BJ (cell line): ENCODE data around the gene TMEM217. TPM values are rescaled to one million over a fixed set of nuclear protein-coding genes. Genes with fewer than 3 reads are reported as not detected.

ENCODE experiments used
- CTCF ChIA-PET: fragments of 350-600 bp; formaldehyde crosslinking; extraction: SDS; loops from one replicate; lab custom pipeline; 2021; ENCODE audit warnings: antibody characterized with exemption, inconsistent platforms; lab: Yijun Ruan, JAX
- POLR2A ChIA-PET: fragments of 300-600 bp; sonication (Branson Sonifier 250); formaldehyde crosslinking; extraction: SDS; loops from one replicate; lab custom pipeline; 2021; ENCODE audit warnings: antibody characterized with exemption; lab: Charles Lee
- DNase-seq: peaks from one replicate; pipeline ENCODE4 v3.0.0-alpha.2; 2011; ENCODE audit warnings: low read depth
- H3K27me3 ChIP-seq: 2 replicates; pipeline ENCODE4 v1.6.0; 2011; ENCODE audit warnings: low read length; ENCODE audit not compliant: control insufficient read depth, insufficient read depth
- H3K36me3 ChIP-seq: 2 replicates; pipeline ENCODE4 v1.5.1; 2011; ENCODE audit warnings: low read length; ENCODE audit not compliant: control insufficient read depth, insufficient read depth
- H3K4me3 ChIP-seq: 2 replicates; pipeline ENCODE4 v1.5.1; 2011; ENCODE audit warnings: low read depth, mild to moderate bottlenecking, control low read depth, low read length
- polyA plus RNA-seq: library from polyadenylated mRNA; depleted of rRNA; stranded (reverse); fragments of >200 nt; gene quantifications from 2 replicates; pipeline ENCODE4 v1.2.3, GENCODE V29; 2011
- TF ChIP-seq, protein P1 (sequence below): IDR thresholded peaks from 2 replicates; pipeline ENCODE4 v1.5.1; 2011; ENCODE audit warnings: low read depth, mild to moderate bottlenecking, control low read depth, inconsistent platforms, low read length, moderate library complexity; ENCODE audit not compliant: insufficient read depth

The TMEM217 gene
- polyA plus RNA-seq, 1 experiment = 2.3 TPM

DNA sequence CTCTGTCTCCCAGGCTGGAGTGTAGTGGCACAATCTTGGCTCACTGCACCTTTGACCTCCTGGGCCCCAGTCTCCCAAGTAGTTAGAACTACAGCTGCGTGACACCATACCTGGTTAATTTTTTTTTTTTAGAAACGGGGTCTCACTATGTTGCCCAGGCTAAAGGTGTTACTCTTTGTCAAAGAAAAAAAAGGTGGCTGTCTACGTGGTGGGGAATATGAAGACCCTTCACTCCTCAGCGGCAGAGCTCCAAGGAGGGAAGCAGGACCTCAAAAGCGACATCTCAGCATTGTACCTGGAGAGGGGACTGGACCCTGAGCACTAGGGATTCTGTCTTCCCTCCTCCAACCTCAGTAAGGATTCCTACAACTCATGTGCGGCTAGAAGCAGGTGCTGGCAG is 16.8 kb downstream of the TMEM217 start:
- no peak overlapping the region for H3K4me3 ChIP-seq
- DNase-seq = no peak
- no peaks in the 10 kb centered on the region for H3K27me3 ChIP-seq
- ChIA-PET POLR2A (no interaction called here), CTCF (interaction anchor here (0.9 to 2.1 kb wide), 2 partner anchors 15 to 223 kb away, joined by 3 to 8 read pairs; no protein-coding TSS in a partner anchor)
- no peaks in the 10 kb centered on the region for H3K36me3 ChIP-seq
- TF ChIP-seq, protein P1, sequence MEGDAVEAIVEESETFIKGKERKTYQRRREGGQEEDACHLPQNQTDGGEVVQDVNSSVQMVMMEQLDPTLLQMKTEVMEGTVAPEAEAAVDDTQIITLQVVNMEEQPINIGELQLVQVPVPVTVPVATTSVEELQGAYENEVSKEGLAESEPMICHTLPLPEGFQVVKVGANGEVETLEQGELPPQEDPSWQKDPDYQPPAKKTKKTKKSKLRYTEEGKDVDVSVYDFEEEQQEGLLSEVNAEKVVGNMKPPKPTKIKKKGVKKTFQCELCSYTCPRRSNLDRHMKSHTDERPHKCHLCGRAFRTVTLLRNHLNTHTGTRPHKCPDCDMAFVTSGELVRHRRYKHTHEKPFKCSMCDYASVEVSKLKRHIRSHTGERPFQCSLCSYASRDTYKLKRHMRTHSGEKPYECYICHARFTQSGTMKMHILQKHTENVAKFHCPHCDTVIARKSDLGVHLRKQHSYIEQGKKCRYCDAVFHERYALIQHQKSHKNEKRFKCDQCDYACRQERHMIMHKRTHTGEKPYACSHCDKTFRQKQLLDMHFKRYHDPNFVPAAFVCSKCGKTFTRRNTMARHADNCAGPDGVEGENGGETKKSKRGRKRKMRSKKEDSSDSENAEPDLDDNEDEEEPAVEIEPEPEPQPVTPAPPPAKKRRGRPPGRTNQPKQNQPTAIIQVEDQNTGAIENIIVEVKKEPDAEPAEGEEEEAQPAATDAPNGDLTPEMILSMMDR = no peak

DNA sequence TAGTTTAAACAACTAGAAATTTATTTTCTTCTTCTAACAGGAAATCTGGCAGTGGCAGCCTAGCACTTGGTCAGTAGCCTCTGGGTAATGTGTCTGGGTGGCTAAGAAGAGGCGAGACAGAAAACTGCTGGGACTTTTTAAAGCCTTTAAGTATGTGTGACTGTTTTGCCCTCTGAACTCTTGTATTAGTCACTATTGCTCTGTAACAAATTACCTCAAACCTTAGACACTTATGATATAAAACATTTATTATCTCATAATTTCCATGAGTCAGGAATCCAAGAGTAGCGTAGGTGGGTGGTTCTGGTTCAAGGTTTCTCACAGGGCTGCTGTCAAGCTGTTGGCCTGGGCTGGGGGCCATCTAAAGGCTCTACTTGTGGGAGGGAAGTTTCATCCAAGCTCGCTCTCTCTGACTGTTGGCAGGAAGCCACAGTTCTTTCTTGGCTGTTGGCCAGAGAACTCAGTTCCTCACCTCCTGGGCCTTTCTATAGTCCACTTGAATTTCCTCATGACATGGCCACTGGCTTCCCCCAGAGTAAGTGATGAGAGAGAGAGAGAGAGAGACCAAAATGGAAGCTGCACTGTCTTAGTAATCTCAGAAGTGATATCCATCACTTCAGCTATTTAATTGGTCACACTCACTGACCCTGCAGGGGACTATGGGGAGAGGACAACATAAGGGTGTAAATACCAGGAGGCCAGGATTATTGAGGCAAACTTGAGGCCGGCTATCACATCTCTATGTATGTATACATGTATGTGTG is 17.8 kb downstream of the TMEM217 start:
- H3K36me3 ChIP-seq = no peaks in the 10 kb centered on the region
- no peak overlapping the region for H3K4me3 ChIP-seq
- CTCF ChIA-PET = interaction anchor here (1.2 to 1.4 kb wide), 2 partner anchors 30 to 211 kb away, joined by 3 to 5 read pairs; no protein-coding TSS in a partner anchor
- POLR2A ChIA-PET = interaction anchor here (0.6 to 0.7 kb wide), 2 partner anchors 21 to 354 kb away, joined by 3 read pairs; partner anchors contain the start of gene C6orf89
- TF ChIP-seq, protein P1 = no peak
- peak; percentile 97 for DNase-seq
- no peaks in the 10 kb centered on the region for H3K27me3 ChIP-seq

DNA sequence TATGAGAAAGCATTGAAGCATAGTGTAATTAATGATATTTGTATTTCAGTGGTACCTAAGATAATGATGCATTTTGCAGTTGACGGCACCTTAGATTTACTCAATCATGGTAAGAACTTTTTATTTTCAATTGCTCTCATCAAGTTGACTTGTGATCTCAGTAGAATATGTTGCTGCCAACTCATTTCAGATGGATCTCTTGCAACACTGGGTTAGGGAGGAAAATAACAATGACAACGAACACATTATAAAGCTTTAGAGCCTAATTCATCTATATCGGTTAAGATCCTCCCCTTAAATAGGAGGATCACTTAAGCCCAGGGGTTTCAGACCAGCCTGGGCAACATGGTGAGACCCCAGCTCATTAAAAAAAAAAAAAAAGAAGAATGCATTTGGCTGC is 18.4 kb downstream of the TMEM217 start:
- DNase-seq = no peak
- H3K27me3 ChIP-seq = no peaks in the 10 kb centered on the region
- CTCF ChIA-PET = interaction anchor here (1.2 to 1.4 kb wide), 2 partner anchors 29 to 210 kb away, joined by 3 to 5 read pairs; no protein-coding TSS in a partner anchor
- TF ChIP-seq, protein P1 = no peak
- H3K36me3 ChIP-seq = no peaks in the 10 kb centered on the region
- POLR2A ChIA-PET = no interaction called here
- no peak overlapping the region for H3K4me3 ChIP-seq

DNA sequence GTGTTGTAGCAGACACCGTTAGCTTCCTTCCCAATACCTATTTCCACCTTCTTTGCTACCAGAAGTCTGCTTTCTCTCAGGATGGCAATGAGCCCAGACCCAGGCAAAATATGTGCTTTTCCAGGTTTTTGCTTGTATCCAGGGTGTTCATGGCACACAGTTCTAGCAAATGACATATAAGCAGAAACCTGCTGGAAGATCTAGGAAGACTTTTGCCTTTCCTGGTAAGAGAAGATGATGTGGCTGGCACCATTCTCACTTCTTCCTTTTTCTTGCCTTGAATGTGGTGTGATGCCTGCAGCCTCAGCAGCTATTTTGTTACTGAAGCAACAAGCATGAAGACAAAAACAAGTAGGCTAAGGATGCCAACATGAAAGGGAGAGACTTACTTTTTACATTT is 19.6 kb downstream of the TMEM217 start:
- CTCF ChIA-PET = interaction anchor here (1.2 to 1.5 kb wide), 3 partner anchors 28 to 220 kb away, joined by 3 to 4 read pairs (median 4); no protein-coding TSS in a partner anchor
- H3K36me3 ChIP-seq = no peaks in the 10 kb centered on the region
- no peaks in the 10 kb centered on the region for H3K27me3 ChIP-seq
- no peak for DNase-seq
- TF ChIP-seq, protein P1 = no peak
- no peak overlapping the region for H3K4me3 ChIP-seq
- POLR2A ChIA-PET = no interaction called here

DNA sequence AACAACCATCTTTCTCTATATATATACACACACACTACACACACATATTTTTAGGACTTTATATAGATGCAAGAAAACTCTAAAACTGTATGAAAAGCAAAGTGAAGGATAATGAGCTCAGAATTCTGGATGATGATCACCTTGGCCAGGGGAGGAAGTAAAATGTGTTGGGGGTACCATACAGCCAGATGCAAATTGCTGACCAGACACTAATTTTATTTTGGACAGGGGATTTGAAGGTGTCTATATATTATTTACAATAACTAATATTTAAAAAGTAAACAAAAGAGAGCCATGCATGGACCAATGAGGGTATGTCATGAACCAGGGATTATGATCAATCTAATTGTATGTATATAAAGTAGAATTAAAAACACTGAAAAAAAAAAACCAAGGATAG is 20.2 kb downstream of the TMEM217 start:
- POLR2A ChIA-PET = no interaction called here
- H3K36me3 ChIP-seq = no peaks in the 10 kb centered on the region
- H3K4me3 ChIP-seq = no peak overlapping the region
- CTCF ChIA-PET = interaction anchor here (1.2 to 1.5 kb wide), 3 partner anchors 27 to 220 kb away, joined by 3 to 4 read pairs (median 4); no protein-coding TSS in a partner anchor
- no peaks in the 10 kb centered on the region; the same call in 1 of the 2 replicates for H3K27me3 ChIP-seq
- DNase-seq = no peak
- TF ChIP-seq, protein P1 = no peak
